Measurements from ENCODE around the gene VPS54.

GRCh38 chr2:63894167-63894566 is 125.1 kb downstream of the VPS54 start:
- TF ChIP-seq CTCF (IDR thresholded peaks at IDR 0.05): no peak
- no peak for TF ChIP-seq POLR2A (IDR thresholded peaks at IDR 0.05)
- TF ChIP-seq POLR2AphosphoS5 (IDR thresholded peaks at IDR 0.05): no peak

Measured in suprapubic skin (tissue), 4 donors.